Stimulated activated CD4-positive, alpha-beta T cell treated with anti-CD3 and anti-CD28 coated beads, Interleukin-4, amount 100 ng/mL, for 48 hours (primary cell): ENCODE results near the gene MEST.
"Not testable (repeated sequence)": the region's sequence is repeated elsewhere in the genome, so short reads cannot be mapped to it uniquely, and the experiment has no call there.

Experiments used
- DNase-seq, 2 donors: peaks; one replicate each; pipeline ENCODE4 v3.0.0-alpha.2; 2020; ENCODE audit warnings: low read depth in 2 of 2

MEST gene

DNA sequence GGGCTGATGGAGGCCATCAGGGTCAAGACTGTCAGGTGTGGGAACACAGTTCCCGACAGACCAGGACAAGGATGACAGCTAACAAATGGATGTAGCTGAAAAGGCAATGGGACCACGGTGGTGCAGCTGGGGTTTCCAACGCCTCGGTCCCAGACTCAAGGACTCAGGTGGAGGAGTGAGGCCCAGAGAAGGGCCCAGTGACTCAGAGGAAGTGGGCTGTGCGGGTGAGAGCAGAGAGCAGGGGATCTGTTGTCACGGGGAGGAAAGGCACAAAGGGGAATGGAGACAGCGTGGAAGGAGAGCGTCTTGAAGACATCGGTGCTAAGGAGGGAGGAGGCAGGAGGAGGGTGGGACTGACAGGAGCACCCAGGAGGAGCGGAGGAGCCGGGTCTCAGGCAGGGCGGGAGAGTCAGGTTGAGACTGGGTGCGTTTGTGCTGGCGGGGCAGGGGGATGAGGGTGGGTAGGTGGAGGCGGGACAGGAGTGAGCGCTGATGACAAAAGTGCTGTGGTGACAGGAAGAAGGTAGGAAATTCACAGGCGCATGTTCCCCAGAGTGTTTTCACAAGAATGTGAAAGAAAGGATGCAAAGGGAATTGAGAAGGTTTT, 31.7 kb downstream of the MEST start:
- not testable (repeated sequence) for DNase-seq

DNA sequence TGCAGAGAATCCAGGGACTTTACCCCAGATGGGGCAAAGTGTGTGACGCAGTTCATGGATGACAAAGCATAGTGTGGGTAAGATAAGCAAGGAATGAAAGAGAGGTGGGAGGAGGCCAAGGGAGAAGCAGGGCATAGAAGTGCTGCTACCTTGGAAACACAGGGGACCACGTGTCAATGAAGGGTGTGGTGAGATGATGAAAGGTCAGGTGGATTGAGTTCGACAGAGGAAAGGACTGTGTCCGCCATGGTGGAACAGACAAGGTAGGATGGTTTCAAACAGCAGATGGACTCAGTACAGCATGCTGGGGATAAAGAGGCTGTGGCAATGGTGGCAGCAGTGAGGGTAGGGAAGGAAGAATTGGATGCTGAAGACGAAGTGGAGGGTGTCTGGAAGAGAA, 32.7 kb downstream of the MEST start:
- DNase-seq = no peak

DNA sequence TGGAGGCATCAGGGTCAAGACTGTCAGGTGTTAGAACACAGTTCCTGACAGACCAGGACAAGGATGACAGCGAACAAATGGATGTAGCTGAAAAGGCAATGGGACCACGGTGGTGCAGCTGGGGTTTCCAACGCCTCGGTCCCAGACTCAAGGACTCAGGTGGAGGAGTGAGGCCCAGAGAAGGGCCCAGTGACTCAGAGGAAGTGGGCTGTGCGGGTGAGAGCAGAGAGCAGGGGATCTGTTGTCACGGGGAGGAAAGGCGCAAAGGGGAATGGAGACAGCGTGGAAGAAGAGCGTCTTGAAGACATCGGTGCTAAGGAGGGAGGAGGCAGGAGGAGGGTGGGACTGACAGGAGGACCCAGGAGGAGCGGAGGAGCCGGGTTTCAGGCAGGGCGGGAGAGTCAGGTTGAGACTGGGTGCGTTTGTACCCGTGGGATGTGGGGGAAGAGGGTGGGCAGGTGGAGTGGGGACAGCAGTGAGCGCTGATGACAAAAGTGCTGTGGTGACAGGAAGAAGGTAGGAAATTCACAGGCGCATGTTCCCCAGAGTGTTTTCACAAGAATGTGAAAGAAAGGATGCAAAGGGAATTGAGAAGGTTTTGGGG, 36.0 kb downstream of the MEST start:
- DNase-seq = not testable (repeated sequence)

DNA sequence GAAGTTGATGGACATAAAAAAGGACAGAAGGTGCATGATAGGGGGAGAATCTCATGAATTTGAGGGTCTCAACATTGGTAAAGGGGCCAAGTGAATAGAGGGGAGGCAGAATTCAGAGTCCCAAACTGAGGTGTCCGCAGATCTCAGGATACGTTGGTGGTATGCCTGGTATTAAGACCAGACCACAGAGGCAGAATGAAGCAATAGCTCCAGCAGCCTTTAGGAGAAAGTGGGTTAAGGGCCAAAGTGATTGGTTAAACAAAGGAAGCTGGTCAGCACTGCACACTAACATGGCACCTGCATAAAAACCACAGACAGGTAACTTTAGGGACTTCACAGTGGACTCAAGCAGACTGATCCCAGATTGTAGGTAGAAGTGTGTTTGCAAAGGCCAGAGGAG, 37.5 kb downstream of the MEST start:
- DNase-seq = no peak

DNA sequence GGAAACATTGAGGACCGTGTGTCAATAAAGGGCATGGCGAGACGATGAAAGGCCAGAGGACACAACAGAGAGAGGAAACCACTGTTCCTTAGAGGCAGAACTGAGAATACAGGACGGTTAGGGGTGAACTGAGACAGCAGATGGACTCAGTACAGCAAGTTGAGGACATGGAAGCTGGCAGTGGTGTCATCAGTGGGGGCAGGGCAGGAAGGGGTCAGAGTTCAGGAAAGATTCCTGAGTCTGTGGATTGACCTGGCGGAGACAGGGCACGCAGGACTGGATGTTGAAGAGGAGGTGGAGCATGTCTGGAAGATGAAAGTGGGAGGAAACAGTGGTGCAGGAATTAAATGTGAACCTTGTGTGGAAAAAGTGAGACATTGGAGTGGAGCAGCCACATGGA, 46.0 kb downstream of the MEST start:
- DNase-seq = not testable (repeated sequence)

DNA sequence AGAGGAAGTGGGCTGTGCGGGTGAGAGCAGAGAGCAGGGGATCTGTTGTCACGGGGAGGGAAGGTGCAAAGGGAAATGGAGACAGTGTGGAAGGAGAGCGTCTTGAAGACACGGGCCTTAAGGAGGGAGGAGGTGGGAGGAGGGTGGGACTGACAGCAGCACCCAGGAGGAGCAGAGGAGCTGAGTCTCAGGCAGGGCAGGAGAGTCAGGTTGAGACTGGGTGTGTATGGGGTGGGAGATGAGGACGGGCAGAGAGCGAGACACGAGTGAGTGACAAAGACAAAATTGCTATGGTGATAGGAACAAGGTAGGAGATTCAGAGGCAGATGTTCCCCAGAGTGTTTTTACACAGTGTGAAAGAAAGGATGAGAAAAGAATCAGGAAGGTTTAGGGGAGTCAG, 49.4 kb downstream of the MEST start:
- not testable (repeated sequence) for DNase-seq

DNA sequence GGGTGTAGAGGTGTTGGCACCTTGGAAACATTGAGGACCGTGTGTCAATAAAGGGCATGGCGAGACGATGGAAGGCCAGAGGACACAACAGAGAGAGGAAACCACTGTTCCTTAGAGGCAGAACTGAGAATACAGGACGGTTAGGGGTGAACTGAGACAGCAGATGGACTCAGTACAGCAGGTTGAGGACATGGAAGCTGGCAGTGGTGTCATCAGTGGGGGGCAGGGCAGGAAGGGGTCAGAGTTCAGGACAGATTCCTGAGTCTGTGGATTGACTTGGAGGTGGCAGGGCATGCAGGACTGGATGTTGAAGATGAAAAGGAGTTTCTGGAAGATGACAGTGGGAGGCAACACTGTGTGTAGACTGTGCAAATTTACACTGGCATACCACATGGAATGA, 50.4 kb downstream of the MEST start:
- not testable (repeated sequence) for DNase-seq

DNA sequence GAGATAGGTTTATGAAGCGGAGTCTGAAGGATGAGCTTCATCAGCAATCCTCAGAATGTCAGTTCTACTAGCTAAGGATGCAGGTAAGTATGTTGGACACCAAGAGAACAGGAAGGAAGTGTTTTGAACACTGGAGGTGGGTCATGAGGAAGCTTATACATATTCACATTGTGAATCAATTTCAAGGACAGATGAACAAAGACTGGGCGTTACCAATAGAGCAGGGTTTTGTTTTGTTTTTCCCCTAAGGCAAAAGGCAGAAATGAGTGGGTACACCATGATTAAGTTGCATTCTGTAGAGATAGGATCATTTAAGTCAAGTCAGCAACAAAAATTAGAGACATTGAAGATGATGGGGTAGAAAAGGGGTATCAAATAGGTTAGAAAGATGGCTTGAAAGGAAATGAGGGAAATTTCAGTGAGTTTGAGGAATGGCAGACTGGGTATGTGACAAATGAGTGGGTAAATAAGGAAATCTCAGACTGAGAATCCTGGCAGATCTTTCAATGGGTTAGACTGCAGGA, 51.7 kb downstream of the MEST start:
- no peak for DNase-seq

DNA sequence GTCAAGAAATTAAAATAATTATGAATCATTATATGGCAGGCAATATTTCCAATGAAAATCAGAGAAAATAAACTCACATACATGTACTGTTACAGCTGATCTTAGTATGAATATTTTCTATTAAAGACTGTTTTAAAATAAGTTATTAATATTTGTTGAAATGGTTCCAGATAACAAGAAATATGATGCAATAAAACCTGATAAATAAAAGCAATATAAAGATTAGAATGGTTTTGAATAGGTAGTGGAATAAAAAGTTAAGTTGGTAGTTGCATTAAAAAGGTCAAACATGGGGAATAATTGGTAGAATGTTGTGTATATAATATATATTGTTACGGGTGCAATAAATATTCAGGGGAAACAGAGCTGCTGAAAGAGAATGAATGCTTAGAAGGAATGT, 52.5 kb downstream of the MEST start:
- DNase-seq = no peak

DNA sequence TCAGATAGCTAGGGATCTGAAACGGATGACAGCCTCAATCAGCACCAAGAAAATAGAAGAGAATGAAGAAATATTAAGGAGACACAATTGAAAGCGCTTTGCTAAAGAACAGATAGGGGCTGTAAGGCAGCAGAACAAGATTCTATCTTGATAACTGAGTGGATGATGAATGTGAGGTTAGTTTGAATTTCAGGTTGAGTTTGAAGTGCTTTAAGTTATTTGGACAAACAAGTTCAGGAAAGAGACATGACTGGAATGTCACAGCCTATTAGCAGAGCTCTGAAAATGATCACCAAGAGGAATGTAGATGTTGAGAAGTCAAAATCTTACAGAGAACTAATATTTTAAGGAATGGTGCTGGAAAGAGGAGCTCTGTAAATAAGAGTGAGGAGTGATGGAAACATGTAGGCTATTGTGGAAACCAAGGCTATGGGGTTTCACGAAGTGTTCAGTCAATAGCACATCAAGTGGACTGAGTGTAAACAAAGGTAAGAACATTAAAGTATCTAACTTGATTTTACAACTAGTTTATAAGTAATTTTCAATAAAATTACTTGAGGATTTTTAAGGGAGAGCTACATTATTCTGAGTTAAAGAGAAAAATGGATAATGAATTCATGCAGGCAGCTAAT, 61.6 kb downstream of the MEST start:
- DNase-seq = no peak

DNA sequence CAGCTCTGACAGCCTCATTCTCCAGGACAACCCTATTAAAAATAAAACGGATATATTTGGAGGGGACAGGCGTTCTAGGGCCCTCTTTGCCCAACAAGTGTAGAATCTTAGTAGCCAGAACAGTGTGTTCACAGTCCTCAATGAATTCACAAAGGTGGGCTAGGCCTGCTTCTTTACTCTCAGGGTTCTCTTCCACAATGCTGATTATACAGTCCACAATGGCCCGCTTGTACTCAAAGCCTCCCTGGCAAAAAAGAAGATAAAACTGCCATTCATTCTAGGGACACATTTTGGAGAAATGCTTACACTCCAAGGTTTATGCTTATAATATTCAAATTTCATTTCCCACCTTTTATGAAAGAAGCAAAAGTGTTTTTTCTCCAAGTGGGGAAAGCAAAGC, 62.6 kb downstream of the MEST start:
- no peak for DNase-seq
